GM23338 (cell line): ENCODE measurements around the gene SGCD. TPM values are rescaled to one million over a fixed set of nuclear protein-coding genes. Genes with fewer than 3 reads are reported as not detected.

Source experiments
- ATAC-seq: fragments of 200-7000 bp; cut with Tn5 transposase; 3 replicates; pipeline ENCODE4 v1.9.1; 2020
- DNase-seq: peaks from one replicate; pipeline ENCODE4 v3.0.0-alpha.2; 2015; ENCODE audit warnings: low spot score
- H2AFZ ChIP-seq: fragments of 200-600 bp; sonication (generic); 2 replicates; pipeline ENCODE4 v1.8.0; 2016; ENCODE audit warnings: antibody characterized with exemption, mild to moderate bottlenecking, moderate library complexity
- H3F3A ChIP-seq: fragments of 200-600 bp; sonication (generic); replicated peaks from 2 replicates; pipeline ENCODE4 v1.8.0; 2017; ENCODE audit warnings: antibody characterized with exemption, mixed run types, low read depth
- H3K27ac ChIP-seq: fragments of 200-600 bp; sonication (generic); 2 replicates; pipeline ENCODE4 v1.6.1; 2016; ENCODE audit warnings: low read depth
- H3K27me3 ChIP-seq: fragments of 200-600 bp; sonication (generic); 2 replicates; pipeline ENCODE4 v1.8.0; 2016; ENCODE audit warnings: mild to moderate bottlenecking, mixed run types, moderate library complexity; ENCODE audit not compliant: insufficient read depth
- H3K36me3 ChIP-seq: fragments of 200-600 bp; sonication (generic); 2 replicates; pipeline ENCODE4 v1.8.0; 2016; ENCODE audit warnings: mild to moderate bottlenecking; ENCODE audit not compliant: insufficient read depth
- H3K4me1 ChIP-seq: fragments of 200-600 bp; sonication (generic); 2 replicates; pipeline ENCODE4 v1.8.0; 2016; ENCODE audit warnings: mild to moderate bottlenecking, moderate library complexity; ENCODE audit not compliant: insufficient read depth
- H3K4me2 ChIP-seq: fragments of 200-600 bp; sonication (generic); 2 replicates; pipeline ENCODE4 v1.7.1; 2017; ENCODE audit warnings: mixed run types
- H3K4me3 ChIP-seq: fragments of 200-600 bp; sonication (generic); 2 replicates; pipeline ENCODE4 v1.6.1; 2016; ENCODE audit warnings: mixed run types
- H3K79me2 ChIP-seq: fragments of 200-600 bp; sonication (generic); replicated peaks from 2 replicates; pipeline ENCODE4 v1.8.0; 2017; ENCODE audit warnings: mild to moderate bottlenecking; ENCODE audit not compliant: insufficient read depth
- H3K9me2 ChIP-seq: fragments of 200-600 bp; sonication (generic); 2 replicates; pipeline ENCODE4 v1.8.0; 2017; ENCODE audit not compliant: insufficient read depth
- H4K20me1 ChIP-seq: fragments of 200-600 bp; sonication (generic); replicated peaks from 2 replicates; pipeline ENCODE4 v1.8.0; 2017; ENCODE audit warnings: mild to moderate bottlenecking; ENCODE audit not compliant: insufficient read depth
- H3K27ac Mint-ChIP-seq: 2 replicates; pipeline ENCODE4 v1.8.0; 2020; ENCODE audit warnings: inconsistent platforms, mild to moderate bottlenecking, moderate library complexity, mixed read lengths
- H3K27me3 Mint-ChIP-seq: 3 replicates; pipeline ENCODE4 v1.8.0; 2022; ENCODE audit warnings: low read depth, mild to moderate bottlenecking, moderate library complexity, mixed read lengths, inconsistent platforms; ENCODE audit not compliant: insufficient read depth, poor library complexity
- H3K36me3 Mint-ChIP-seq: 3 replicates; pipeline ENCODE4 v1.8.0; 2021; ENCODE audit warnings: low read depth, mild to moderate bottlenecking, inconsistent platforms, moderate library complexity, mixed read lengths
- H3K4me1 Mint-ChIP-seq: 3 replicates; pipeline ENCODE4 v1.8.0; 2020; ENCODE audit warnings: mild to moderate bottlenecking, inconsistent platforms, mixed read lengths
- H3K4me3 Mint-ChIP-seq: 3 replicates; pipeline ENCODE4 v1.8.0; 2021; ENCODE audit warnings: moderate library complexity, mild to moderate bottlenecking, inconsistent platforms, mixed read lengths
- H3K9me3 Mint-ChIP-seq: 3 replicates; pipeline ENCODE4 v1.8.0; 2020; ENCODE audit warnings: moderate library complexity, mild to moderate bottlenecking, inconsistent platforms, mixed read lengths
- CTCF ChIP-seq, 2 experiments: fragments of 200-600 bp in 1 of 2; sonication (generic) in 1 of 2; conservative IDR thresholded peaks; 2 replicates each; pipeline versions ENCODE4 v1.5.1 to v1.6.1; 2016 to 2017; ENCODE audit warnings: antibody characterized with exemption in 2 of 2, low read depth in 2 of 2, mild to moderate bottlenecking in 2 of 2, moderate library complexity in 1 of 2
- ETS1 ChIP-seq: IDR thresholded peaks from 2 replicates; pipeline ENCODE4 v1.6.1; 2016; ENCODE audit warnings: antibody characterized with exemption
- EZH2 ChIP-seq: fragments of 200-600 bp; sonication (generic); IDR thresholded peaks from one replicate; pipeline ENCODE4 v1.8.0; 2017; ENCODE audit warnings: antibody characterized with exemption, mild to moderate bottlenecking, low read depth; ENCODE audit not compliant: unreplicated experiment
- JUNB ChIP-seq: IDR thresholded peaks from one replicate; pipeline ENCODE4 v1.6.1; 2016; ENCODE audit warnings: antibody characterized with exemption; ENCODE audit not compliant: unreplicated experiment
- NANOG ChIP-seq: IDR thresholded peaks from 2 replicates; pipeline ENCODE4 v1.6.1; 2016; ENCODE audit warnings: antibody characterized with exemption, borderline replicate concordance
- REST ChIP-seq: IDR thresholded peaks from one replicate; pipeline ENCODE4 v1.6.1; 2018; ENCODE audit warnings: antibody characterized with exemption; ENCODE audit not compliant: unreplicated experiment
- STAT1 ChIP-seq: IDR thresholded peaks from one replicate; pipeline ENCODE4 v1.6.1; 2016; ENCODE audit warnings: antibody characterized with exemption; ENCODE audit not compliant: unreplicated experiment
- ZNF114 ChIP-seq: fragments of 250-450 bp; sonication (Bioruptor Pico); IDR thresholded peaks from 2 replicates; pipeline ENCODE4 v1.5.0; 2020; ENCODE audit warnings: mild to moderate bottlenecking, moderate library complexity
- ZNF331 ChIP-seq: fragments of 250-450 bp; sonication (Bioruptor Pico); IDR thresholded peaks from 2 replicates; pipeline ENCODE4 v1.5.0; 2020; ENCODE audit warnings: low read depth, mild to moderate bottlenecking, moderate library complexity
- ZNF462 ChIP-seq: fragments of 250-450 bp; sonication (Bioruptor Pico); IDR thresholded peaks from 2 replicates; pipeline ENCODE4 v1.5.0; 2020; ENCODE audit warnings: mild to moderate bottlenecking, moderate library complexity
- polyA plus RNA-seq: library from polyadenylated mRNA; unstranded; fragments of >200 nt; fragmentation: Nextera tagmentation; extraction: Ambion mirVana; gene quantifications from 2 replicates; pipeline ENCODE4 v1.2.1, GENCODE V29; 2016
- total RNA-seq: library from RNA; depleted of rRNA; stranded (reverse); fragments of >200 nt; shearing (Covaris generic); gene quantifications from 2 replicates; pipeline ENCODE4 v1.2.3, GENCODE V29; 2014

The SGCD gene
- total and polyA plus RNA-seq, 2 experiments from 2014 or later = 0.03 to 0.05 TPM

- no peak for TF ChIP-seq ZNF462 (CRISPR knock-in tag)
Measured at GRCh38 chr5:156560002-156560401, 233.0 kb downstream of the SGCD start (continued).

GRCh38 chr5:156561651-156562050, 234.7 kb downstream of the SGCD start:
- H3K27me3 Mint-ChIP-seq = no peaks in the 10 kb centered on the region
- Histone ChIP-seq H3K9me2 (peaks cover 4% of the 10 kb centered on the region; the same call in 1 of the 2 replicates), H3K27me3 (no peaks in the 10 kb centered on the region), H2AFZ (no peak overlapping the region), H3K4me2 (no peak overlapping the region), H3F3A (no peaks in the 10 kb centered on the region), H4K20me1 (no peaks in the 10 kb centered on the region), H3K4me1 (no peaks in the 10 kb centered on the region; the same call in 1 of the 2 replicates), H3K4me3 (no peak overlapping the region), H3K27ac (no peak overlapping the region), H3K36me3 (no peaks in the 10 kb centered on the region), H3K79me2 (no peaks in the 10 kb centered on the region)
- H3K9me3 Mint-ChIP-seq = no peaks in the 10 kb centered on the region
- no peaks in the 10 kb centered on the region for H3K36me3 Mint-ChIP-seq
- no peak overlapping the region for H3K4me3 Mint-ChIP-seq
- ATAC-seq = no peak
- DNase-seq = no peak
- no peak overlapping the region for H3K27ac Mint-ChIP-seq
- no peaks in the 10 kb centered on the region for H3K4me1 Mint-ChIP-seq
- no peak for TF ChIP-seq REST
- TF ChIP-seq ZNF331 (CRISPR knock-in tag) = no peak
- TF ChIP-seq JUNB = no peak
- TF ChIP-seq ETS1 = no peak
- no peak for TF ChIP-seq ZNF114 (CRISPR knock-in tag)
- no peak for TF ChIP-seq EZH2
- TF ChIP-seq CTCF (conservative IDR thresholded peaks at IDR 0.05; ENCODE audit: low read depth in 2 of 2) = no peak
- no peak for TF ChIP-seq STAT1
- TF ChIP-seq NANOG = no peak
